ENCODE results near the gene CSNK1D. TPM values are rescaled to one million over a fixed set of nuclear protein-coding genes. Genes with fewer than 3 reads are reported as not detected.

Gene CSNK1D
- polyA plus RNA-seq, 1 donor from 2014 or later, result 29.9 TPM

DNA sequence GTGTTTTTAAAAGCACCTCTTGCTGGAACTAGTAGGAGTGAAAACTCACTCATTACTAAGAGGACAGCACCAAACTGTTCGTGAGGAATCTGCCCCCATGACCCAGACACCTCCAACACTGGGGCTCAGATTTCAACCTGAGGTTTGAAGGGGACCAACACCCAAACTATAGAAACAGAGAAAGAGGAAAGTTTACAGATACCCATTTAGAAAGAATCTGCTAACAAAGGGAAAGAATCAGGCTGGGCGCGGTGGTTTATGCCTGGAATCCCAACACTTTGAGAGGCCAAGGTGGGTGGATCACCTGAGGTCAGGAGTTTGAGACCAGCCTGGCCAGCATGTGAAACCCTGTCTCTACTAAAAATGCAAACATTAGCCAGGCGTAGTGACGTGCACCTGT is 3.4 kb upstream of the CSNK1D start:
- no peaks in the 10 kb centered on the region for H3K9me2 ChIP-seq (ENCODE audit: insufficient read depth, low read length)
- no peaks in the 10 kb centered on the region for H3K36me3 ChIP-seq (ENCODE audit: insufficient read depth, low read length)
- H3F3A ChIP-seq (ENCODE audit: insufficient read depth, low read length, poor library complexity, severe bottlenecking), result no peaks in the 10 kb centered on the region
- H3K9me3 ChIP-seq (ENCODE audit: low read length), result no peaks in the 10 kb centered on the region
- no peaks in the 10 kb centered on the region for H4K20me1 ChIP-seq (ENCODE audit: insufficient read depth)
- no peak overlapping the region for H3K4me2 ChIP-seq (ENCODE audit: low read length)
- H2AFZ ChIP-seq (ENCODE audit: low read depth, low read length), result no peak overlapping the region
- H3K27ac ChIP-seq (ENCODE audit: low read length), result no peak overlapping the region
- H3K79me2 ChIP-seq (replicated peaks; ENCODE audit: insufficient read depth, low read length), result peaks cover 7% of the 10 kb centered on the region
- H3K4me3 ChIP-seq (ENCODE audit: low read length), result no peak overlapping the region
- no peaks in the 10 kb centered on the region for H3K27me3 ChIP-seq (ENCODE audit: insufficient read depth, low read depth, low read length)
- no peak overlapping the region for H3K9ac ChIP-seq (ENCODE audit: low read length)
- no peak for TF ChIP-seq EP300 (conservative IDR thresholded peaks at IDR 0.05; ENCODE audit: poor library complexity, severe bottlenecking)
- TF ChIP-seq POLR2AphosphoS5 (IDR thresholded peaks at IDR 0.05), result no peak
- no peak for TF ChIP-seq RAD21 (conservative IDR thresholded peaks at IDR 0.05)
- TF ChIP-seq EZH2 (IDR thresholded peaks at IDR 0.05; ENCODE audit: borderline replicate concordance, insufficient read depth, low read length, poor library complexity, severe bottlenecking), result no peak
- TF ChIP-seq, protein P1, sequence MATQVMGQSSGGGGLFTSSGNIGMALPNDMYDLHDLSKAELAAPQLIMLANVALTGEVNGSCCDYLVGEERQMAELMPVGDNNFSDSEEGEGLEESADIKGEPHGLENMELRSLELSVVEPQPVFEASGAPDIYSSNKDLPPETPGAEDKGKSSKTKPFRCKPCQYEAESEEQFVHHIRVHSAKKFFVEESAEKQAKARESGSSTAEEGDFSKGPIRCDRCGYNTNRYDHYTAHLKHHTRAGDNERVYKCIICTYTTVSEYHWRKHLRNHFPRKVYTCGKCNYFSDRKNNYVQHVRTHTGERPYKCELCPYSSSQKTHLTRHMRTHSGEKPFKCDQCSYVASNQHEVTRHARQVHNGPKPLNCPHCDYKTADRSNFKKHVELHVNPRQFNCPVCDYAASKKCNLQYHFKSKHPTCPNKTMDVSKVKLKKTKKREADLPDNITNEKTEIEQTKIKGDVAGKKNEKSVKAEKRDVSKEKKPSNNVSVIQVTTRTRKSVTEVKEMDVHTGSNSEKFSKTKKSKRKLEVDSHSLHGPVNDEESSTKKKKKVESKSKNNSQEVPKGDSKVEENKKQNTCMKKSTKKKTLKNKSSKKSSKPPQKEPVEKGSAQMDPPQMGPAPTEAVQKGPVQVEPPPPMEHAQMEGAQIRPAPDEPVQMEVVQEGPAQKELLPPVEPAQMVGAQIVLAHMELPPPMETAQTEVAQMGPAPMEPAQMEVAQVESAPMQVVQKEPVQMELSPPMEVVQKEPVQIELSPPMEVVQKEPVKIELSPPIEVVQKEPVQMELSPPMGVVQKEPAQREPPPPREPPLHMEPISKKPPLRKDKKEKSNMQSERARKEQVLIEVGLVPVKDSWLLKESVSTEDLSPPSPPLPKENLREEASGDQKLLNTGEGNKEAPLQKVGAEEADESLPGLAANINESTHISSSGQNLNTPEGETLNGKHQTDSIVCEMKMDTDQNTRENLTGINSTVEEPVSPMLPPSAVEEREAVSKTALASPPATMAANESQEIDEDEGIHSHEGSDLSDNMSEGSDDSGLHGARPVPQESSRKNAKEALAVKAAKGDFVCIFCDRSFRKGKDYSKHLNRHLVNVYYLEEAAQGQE (IDR thresholded peaks at IDR 0.05; ENCODE audit: borderline replicate concordance), result no peak
- no peak for TF ChIP-seq TAF1 (IDR thresholded peaks at IDR 0.05; ENCODE audit: low read depth)
- TF ChIP-seq SMC3 (conservative IDR thresholded peaks at IDR 0.05; ENCODE audit: poor library complexity), result no peak
- no peak for TF ChIP-seq MXI1 (conservative IDR thresholded peaks at IDR 0.05; ENCODE audit: poor library complexity, severe bottlenecking)
- TF ChIP-seq, protein P2, sequence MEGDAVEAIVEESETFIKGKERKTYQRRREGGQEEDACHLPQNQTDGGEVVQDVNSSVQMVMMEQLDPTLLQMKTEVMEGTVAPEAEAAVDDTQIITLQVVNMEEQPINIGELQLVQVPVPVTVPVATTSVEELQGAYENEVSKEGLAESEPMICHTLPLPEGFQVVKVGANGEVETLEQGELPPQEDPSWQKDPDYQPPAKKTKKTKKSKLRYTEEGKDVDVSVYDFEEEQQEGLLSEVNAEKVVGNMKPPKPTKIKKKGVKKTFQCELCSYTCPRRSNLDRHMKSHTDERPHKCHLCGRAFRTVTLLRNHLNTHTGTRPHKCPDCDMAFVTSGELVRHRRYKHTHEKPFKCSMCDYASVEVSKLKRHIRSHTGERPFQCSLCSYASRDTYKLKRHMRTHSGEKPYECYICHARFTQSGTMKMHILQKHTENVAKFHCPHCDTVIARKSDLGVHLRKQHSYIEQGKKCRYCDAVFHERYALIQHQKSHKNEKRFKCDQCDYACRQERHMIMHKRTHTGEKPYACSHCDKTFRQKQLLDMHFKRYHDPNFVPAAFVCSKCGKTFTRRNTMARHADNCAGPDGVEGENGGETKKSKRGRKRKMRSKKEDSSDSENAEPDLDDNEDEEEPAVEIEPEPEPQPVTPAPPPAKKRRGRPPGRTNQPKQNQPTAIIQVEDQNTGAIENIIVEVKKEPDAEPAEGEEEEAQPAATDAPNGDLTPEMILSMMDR (IDR thresholded peaks at IDR 0.05; ENCODE audit: poor library complexity, severe bottlenecking), result no peak

DNA sequence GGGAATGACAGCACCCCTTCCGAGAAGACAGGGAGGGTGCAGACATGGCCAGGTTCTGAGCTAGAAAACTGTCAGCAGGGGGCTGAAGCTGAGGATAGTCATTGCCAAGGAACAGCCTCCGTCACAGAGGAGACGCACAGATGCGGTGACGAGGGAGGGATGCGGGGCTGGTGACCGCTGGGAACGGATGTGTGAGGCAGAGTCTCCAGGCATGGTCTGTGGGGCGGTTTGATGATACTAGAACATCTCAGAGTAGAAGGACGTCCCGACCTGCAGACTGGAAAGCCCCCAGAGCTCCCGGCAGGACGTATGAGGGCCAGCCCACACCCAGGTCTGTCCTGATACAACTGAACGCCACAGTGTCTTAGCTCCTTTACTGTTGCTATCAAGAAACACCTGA is 1.8 kb upstream of the CSNK1D start:
- no peak overlapping the region for H3K4me2 ChIP-seq (ENCODE audit: low read length)
- TF ChIP-seq MXI1 (conservative IDR thresholded peaks at IDR 0.05; ENCODE audit: poor library complexity, severe bottlenecking), result no peak
- TF ChIP-seq, protein P2 (IDR thresholded peaks at IDR 0.05; ENCODE audit: poor library complexity, severe bottlenecking), result no peak
- no peak for TF ChIP-seq TAF1 (IDR thresholded peaks at IDR 0.05; ENCODE audit: low read depth)
- no peak for TF ChIP-seq EP300 (conservative IDR thresholded peaks at IDR 0.05; ENCODE audit: poor library complexity, severe bottlenecking)
- TF ChIP-seq POLR2AphosphoS5 (IDR thresholded peaks at IDR 0.05), result no peak
- TF ChIP-seq, protein P1 (IDR thresholded peaks at IDR 0.05; ENCODE audit: borderline replicate concordance), result no peak
- TF ChIP-seq RAD21 (conservative IDR thresholded peaks at IDR 0.05), result no peak
- TF ChIP-seq EZH2 (IDR thresholded peaks at IDR 0.05; ENCODE audit: borderline replicate concordance, insufficient read depth, low read length, poor library complexity, severe bottlenecking), result no peak
- no peak for TF ChIP-seq SMC3 (conservative IDR thresholded peaks at IDR 0.05; ENCODE audit: poor library complexity)
- no peak overlapping the region for H3K9ac ChIP-seq (ENCODE audit: low read length)
- peaks cover 23% of the 10 kb centered on the region for H3K79me2 ChIP-seq (replicated peaks; ENCODE audit: insufficient read depth, low read length)
- H3K4me3 ChIP-seq (ENCODE audit: low read length), result no peak overlapping the region
- no peak overlapping the region for H2AFZ ChIP-seq (ENCODE audit: low read depth, low read length)
- H4K20me1 ChIP-seq (ENCODE audit: insufficient read depth), result peaks cover 7% of the 10 kb centered on the region
- H3K27me3 ChIP-seq (ENCODE audit: insufficient read depth, low read depth, low read length), result no peaks in the 10 kb centered on the region
- H3K9me3 ChIP-seq (ENCODE audit: low read length), result no peaks in the 10 kb centered on the region
- no peaks in the 10 kb centered on the region for H3K36me3 ChIP-seq (ENCODE audit: insufficient read depth, low read length)
- H3F3A ChIP-seq (ENCODE audit: insufficient read depth, low read length, poor library complexity, severe bottlenecking), result no peaks in the 10 kb centered on the region
- H3K27ac ChIP-seq (ENCODE audit: low read length), result no peak overlapping the region
- no peaks in the 10 kb centered on the region for H3K9me2 ChIP-seq (ENCODE audit: insufficient read depth, low read length)

Measured in neural cell (in vitro differentiated cells).